Measurements from ENCODE around the gene FFAR4. TPM values are rescaled to one million over a fixed set of nuclear protein-coding genes. Genes with fewer than 3 reads are reported as not detected.
"Not testable (repeated sequence)": the region's sequence is repeated elsewhere in the genome, so short reads cannot be mapped to it uniquely, and the experiment has no call there.

The FFAR4 gene
- total and polyA plus RNA-seq, 2 donors (not counting 3 experiments of a cell fraction or from before 2014, with no cell fraction given) = not detected

- Histone ChIP-seq H3K36me3 (ENCODE audit: control insufficient read depth in 2 of 2, extremely low read depth in 1 of 2, insufficient read depth in 2 of 2, low read length in 2 of 2) (no peaks in the 10 kb centered on the region), H3K27ac (ENCODE audit: insufficient read depth, low read depth, low read length) (no peak overlapping the region), H3K4me2 (ENCODE audit: insufficient read depth, low read length) (peak overlapping the region; percentile 78), H3K9me1 (replicated peaks; ENCODE audit: control insufficient read depth, extremely low read depth, insufficient read depth, low read length) (no peaks in the 10 kb centered on the region), H3K79me2 (ENCODE audit: control insufficient read depth, insufficient read depth, low read length) (no peaks in the 10 kb centered on the region), H4K20me1 (replicated peaks; ENCODE audit: control insufficient read depth, extremely low read depth, insufficient read depth, low read length) (no peaks in the 10 kb centered on the region), H3K9ac (replicated peaks; ENCODE audit: extremely low read depth, insufficient read depth, low read length) (no peak overlapping the region), H3K4me3 (replicated peaks in 1 of 3; ENCODE audit: insufficient read depth in 1 of 3, low read depth in 1 of 3, low read length in 3 of 3) (peak overlapping the region in 1 of 3 experiments; percentile 7), H3K9me3 (replicated peaks; ENCODE audit: control insufficient read depth, insufficient read depth, low read length) (no peaks in the 10 kb centered on the region), H2AFZ (ENCODE audit: low read depth, low read length) (peak overlapping the region; percentile 65), H3K4me1 (ENCODE audit: control insufficient read depth, extremely low read depth, insufficient read depth, low read length) (peaks cover 5% of the 10 kb centered on the region), H3K27me3 (ENCODE audit: control insufficient read depth in 2 of 2, insufficient read depth in 2 of 2, low read length in 2 of 2) (no peaks in the 10 kb centered on the region)
- ChIA-PET CTCF (interaction anchor here (0.6 to 3.4 kb wide), 20 partner anchors 8 to 316 kb away, joined by 3 to 36 read pairs (median 4); no protein-coding TSS in a partner anchor), POLR2A (no interaction called here)
- DNase-seq (ENCODE audit: low read depth, low spot score) (peak; percentile 53), FAIRE-seq (peak; percentile 92)
- intact Hi-C loops (cut with micrococcal nuclease) = no loop called here
- TF ChIP-seq JUN (IDR thresholded peaks at IDR 0.05; ENCODE audit: borderline replicate concordance, insufficient read depth, insufficient read length, low read depth) (no peak), MYC (IDR thresholded peaks at IDR 0.05; ENCODE audit: low read depth, low read length) (no peak), EZH2 (IDR thresholded peaks at IDR 0.05; ENCODE audit: borderline replicate concordance, low read depth, low read length, severe bottlenecking) (no peak), CTCF (IDR thresholded peaks at IDR 0.05; ENCODE audit: extremely low read depth in 1 of 2, insufficient read depth in 1 of 2, low read depth in 1 of 2, low read length in 2 of 2) (no peak), FOS (IDR thresholded peaks at IDR 0.05; ENCODE audit: borderline replicate concordance, insufficient read depth, low read length) (no peak), POLR2A (IDR thresholded peaks at IDR 0.05; ENCODE audit: low read depth, low read length) (no peak), MAX (IDR thresholded peaks at IDR 0.05; ENCODE audit: insufficient read depth, insufficient read length) (no peak), POLR2AphosphoS5 (IDR thresholded peaks at IDR 0.05; ENCODE audit: insufficient read depth, low read depth, low read length) (no peak), GATA2 (IDR thresholded peaks at IDR 0.05; ENCODE audit: insufficient read depth, insufficient read length, low read depth, low read length) (no peak)
- no TSS peak for BruUV-seq (replicated peaks)
- dilution Hi-C loops (cut with MboI; ENCODE audit: extremely low pct_ligation_motif_present, low sequenced_read_pairs) = no loop called here
Measured at GRCh38 chr10:93542358-93542791, 24.1 kb upstream of the FFAR4 start.

GRCh38 chr10:93546995-93547394 lies 19.5 kb upstream of the FFAR4 start:
- H3K9me3 ChIP-seq (replicated peaks; ENCODE audit: control insufficient read depth, insufficient read depth, low read length); H3K4me2 ChIP-seq (ENCODE audit: insufficient read depth, low read length); H3K27me3 ChIP-seq (ENCODE audit: control insufficient read depth in 2 of 2, insufficient read depth in 2 of 2, low read length in 2 of 2); H3K36me3 ChIP-seq (ENCODE audit: control insufficient read depth in 2 of 2, extremely low read depth in 1 of 2, insufficient read depth in 2 of 2, low read length in 2 of 2); H4K20me1 ChIP-seq (replicated peaks; ENCODE audit: control insufficient read depth, extremely low read depth, insufficient read depth, low read length); BruUV-seq (replicated peaks); H2AFZ ChIP-seq (ENCODE audit: low read depth, low read length); H3K9me1 ChIP-seq (replicated peaks; ENCODE audit: control insufficient read depth, extremely low read depth, insufficient read depth, low read length); intact Hi-C loops (cut with micrococcal nuclease); dilution Hi-C loops (cut with MboI; ENCODE audit: extremely low pct_ligation_motif_present, low sequenced_read_pairs); DNase-seq (ENCODE audit: low read depth, low spot score); FAIRE-seq; H3K4me3 ChIP-seq (replicated peaks in 1 of 3; ENCODE audit: insufficient read depth in 1 of 3, low read depth in 1 of 3, low read length in 3 of 3); H3K27ac ChIP-seq (ENCODE audit: insufficient read depth, low read depth, low read length); CTCF ChIA-PET; POLR2A ChIA-PET; H3K9ac ChIP-seq (replicated peaks; ENCODE audit: extremely low read depth, insufficient read depth, low read length); H3K79me2 ChIP-seq (ENCODE audit: control insufficient read depth, insufficient read depth, low read length): not testable (repeated sequence)
- peaks cover 20% of the 10 kb centered on the region for H3K4me1 ChIP-seq (ENCODE audit: control insufficient read depth, extremely low read depth, insufficient read depth, low read length)
